GM21528 (cell line): ENCODE data around the gene RAP1GAP2.
A peak's percentile ranks its signal among the peaks of the same experiment; 100 is the strongest.
"Not testable (repeated sequence)": the region's sequence is repeated elsewhere in the genome, so short reads cannot be mapped to it uniquely, and the experiment has no call there.

Source experiments
- ATAC-seq: cut with Tn5 transposase; IDR thresholded peaks from one replicate; pipeline ENCODE4 v1.9.1; 2021; ENCODE audit warnings: mild to moderate bottlenecking, moderate library complexity; ENCODE audit not compliant: unreplicated experiment, low FRiP score

Gene RAP1GAP2

DNA sequence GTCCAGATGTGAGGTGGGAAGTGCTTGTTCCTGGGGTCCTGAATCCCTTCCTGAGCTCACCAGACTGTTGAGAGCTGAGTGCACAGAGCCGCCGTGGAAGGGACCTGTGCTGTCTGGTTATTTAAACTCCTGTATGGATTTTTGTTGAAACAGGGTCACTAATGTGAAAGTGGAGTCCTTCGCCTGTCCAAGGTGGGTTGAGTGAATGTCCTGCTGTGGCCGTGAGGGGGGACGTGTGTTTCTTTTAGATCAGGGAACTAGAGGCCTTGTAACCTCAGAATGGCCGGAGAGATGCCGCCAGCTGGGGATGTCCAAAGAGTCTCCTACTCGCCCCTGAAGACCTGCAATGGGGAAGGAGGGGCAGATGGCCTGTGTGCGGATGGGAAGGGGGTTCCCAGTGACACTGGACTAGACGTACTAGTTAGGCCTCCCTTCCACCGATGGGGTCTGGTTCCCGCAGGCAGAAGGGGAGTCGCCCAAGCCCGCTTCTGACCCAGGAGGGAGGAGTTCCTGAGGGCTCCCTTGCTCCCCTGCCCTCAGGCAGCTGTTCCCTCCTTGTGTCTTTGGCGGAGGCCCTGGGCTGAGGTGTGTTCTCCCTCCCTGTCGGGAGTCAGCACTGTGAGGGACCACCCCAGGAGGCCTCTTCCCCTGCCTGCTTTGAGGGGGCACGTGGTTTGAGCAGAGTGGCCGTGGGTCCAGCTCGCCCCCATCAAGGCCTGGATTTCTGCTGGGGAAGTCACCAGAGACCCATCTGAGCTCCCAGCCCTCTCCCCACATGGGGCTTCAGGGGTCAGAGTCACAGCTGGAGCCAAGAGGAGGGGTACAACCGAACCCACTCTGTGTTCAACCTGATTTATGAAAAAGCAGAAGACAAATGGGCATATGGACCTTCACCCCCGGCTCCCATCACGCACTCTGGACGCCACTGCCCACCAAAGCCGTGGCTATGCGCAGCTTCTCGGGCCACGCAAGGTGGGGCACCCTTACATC is 236.3 kb downstream of the RAP1GAP2 start:
- no peak for ATAC-seq

DNA sequence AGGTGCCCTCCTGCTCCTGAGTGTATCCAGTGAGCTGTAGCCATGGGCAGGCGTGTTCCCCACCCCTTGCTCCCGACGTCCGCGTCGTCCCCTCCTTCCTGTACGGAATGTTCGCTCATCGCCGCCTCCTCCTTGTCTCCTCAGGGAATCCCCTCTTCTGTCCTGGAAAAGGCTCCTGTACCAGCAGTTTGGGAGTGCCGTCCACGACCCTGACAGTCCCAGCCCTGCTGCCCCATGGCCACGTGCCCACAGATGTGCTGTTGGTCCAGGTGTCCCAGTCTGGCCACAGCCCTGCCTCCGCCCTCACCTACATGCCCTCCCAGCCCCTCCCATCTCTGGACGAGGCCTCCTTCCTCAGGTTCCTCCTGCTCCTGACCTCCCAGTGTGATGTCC is 237.0 kb downstream of the RAP1GAP2 start:
- ATAC-seq = no peak

DNA sequence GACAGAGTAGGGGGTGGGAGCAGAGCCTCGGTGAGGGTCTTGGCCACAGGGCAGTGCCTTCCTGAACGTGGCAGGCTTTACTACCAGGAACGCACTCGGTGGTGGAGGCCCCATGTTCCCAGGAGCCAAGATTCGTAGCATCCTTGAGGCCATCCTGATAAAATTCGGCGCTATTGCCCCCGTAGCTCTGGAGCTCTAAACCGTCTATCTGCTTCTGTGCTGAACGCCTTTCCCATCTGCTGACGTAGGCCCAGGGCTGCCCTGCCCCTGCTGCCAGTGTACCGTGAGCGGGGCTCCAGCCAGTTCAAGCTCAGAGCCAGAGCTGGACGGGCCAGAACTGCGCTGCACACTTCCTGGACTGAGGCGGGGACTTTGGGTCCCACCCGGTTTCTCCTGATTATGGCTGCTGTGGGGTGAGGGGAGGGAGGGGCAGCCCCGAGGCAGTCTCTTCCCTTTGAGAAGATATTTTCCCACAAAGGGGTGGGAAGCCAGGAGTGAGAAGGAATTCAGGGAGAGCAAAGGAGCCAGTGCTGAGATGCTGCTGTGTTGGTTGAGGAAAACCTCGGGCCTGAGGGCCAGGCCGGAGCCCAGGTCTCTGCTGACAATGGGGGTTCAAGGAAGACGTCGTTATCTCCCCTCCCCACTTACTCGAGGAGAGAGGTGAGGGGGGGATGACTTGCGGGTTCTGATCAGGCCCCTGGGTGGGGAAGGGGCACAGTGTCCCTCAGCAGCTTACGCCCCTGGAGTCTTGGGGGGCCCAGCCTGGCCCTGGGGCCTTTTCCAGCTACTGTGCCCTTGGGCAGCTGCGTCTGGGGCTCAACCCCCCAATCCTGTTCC is 237.7 kb downstream of the RAP1GAP2 start:
- no peak for ATAC-seq

DNA sequence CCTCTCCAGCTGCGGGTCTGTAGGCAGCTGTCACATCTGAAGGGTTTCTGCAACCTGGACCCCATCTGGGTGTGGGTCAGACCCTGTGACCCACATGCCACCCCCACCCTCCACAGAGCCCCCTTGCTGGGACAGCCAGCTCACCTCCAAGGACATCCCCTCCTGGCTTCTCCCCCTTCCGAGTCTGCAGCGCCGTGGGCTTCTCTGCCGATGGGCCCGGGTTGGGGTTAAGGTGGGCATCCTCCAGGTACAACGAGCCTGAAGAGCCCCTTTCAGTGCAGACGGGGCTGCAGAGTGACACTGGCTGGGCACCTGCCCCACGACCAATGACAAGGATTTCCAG is 238.3 kb downstream of the RAP1GAP2 start:
- ATAC-seq = no peak

DNA sequence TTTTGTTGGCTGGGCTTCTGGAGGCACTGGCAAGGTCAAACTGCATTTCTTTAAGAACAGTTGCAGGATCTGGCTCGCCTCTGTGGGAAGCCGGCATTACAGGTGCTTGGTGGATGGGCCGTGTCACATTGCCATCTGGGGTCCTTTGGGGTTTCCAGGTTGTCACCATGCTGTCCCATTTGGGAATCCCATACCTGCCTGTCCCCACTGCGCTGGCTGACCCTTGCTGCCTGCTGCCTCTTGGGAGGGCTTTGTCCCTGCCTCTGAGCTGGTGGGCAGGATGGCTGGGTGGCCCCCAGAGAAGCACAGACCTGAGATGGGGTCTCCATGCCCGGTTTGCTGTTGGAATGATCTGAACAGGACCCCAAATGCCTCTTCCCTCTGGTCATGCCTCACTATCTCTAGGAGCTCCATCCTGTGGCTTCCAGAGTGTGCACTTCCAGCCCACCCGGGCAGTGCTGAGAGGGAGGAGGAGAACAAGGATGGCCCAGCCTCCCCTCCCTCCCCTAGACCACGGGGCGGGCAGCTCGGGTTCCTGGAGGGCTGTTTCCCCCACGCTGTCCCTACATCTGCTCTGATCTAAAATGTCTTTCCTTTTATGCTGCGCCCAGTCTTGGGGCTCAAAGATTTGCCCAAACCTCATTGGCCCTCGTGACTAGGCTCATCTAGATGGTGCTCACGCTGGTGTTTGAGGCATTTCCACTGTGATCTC is 239.2 kb downstream of the RAP1GAP2 start:
- no peak for ATAC-seq

DNA sequence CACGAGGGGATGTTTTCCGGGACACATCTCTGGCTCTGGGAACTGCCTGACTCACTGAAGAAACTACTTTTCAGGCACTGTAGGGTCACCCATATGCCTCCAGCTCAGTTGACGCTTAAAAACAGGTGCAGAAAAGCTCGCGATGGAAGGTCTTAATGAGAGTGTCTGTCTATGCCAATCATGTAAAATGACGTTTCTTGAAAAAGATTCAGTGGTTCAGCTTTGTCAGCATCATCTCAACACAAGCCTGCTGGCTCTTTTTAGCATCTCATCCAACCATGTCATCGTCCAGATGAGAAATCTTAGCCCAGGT is 239.7 kb downstream of the RAP1GAP2 start:
- ATAC-seq = no peak

DNA sequence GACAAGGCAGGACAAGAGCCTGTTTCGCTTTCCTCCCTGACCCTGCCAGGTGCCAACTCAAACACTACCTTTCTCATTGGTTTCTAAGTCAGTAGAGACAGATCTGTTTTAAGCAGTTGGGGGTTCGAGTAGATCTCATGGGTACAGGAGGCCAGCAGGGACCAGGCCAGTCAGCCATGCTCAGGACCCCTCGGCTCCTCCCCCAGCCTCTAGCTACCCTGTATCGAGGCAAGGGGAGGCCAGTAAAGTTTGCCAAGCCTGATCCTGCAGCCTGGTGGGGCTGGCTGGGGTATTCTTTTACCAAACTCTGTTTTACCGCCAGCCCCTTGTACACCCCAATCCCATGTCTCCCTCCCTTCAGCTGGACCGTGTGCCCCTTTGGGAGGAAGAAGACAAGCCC is 240.6 kb downstream of the RAP1GAP2 start:
- no peak for ATAC-seq

DNA sequence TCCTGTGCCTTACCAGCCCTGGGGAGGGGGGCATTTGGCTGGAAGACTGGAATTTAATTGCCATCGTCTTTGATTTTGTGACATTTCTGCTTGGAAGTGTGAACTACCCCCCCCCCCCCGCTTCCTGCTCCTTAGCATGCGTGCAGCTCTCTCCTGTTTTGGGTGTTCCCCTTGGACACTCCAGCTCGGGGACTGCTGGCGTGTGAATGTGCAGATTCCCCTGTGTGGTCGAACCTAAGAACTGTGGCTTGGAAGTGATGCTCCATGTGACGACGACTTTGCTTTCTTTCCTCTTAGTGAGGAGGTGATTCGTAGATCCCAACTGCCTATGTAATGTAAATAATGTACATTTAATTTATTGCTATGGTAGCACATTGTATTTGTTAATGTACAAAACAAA is 241.0 kb downstream of the RAP1GAP2 start:
- ATAC-seq = no peak

DNA sequence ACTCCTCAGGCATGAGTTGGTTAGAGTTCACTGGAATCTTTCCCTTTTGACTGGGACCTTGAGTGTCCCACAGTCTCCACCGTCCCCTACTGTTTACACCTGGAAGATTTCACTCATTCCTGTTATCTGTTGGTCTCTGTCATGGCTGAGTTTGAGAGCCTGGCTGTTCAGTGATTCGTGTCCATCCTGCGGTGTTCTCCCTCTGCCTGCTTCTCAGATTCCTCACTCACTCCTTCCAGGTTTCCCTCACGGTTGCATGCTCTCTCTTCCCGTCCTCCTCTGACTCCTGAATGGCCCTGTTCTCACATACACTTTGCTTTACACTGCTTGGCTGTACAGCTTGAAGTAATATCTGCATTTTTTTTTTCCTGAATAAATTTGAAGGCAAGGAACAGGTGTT is 242.7 kb downstream of the RAP1GAP2 start:
- no peak for ATAC-seq

DNA sequence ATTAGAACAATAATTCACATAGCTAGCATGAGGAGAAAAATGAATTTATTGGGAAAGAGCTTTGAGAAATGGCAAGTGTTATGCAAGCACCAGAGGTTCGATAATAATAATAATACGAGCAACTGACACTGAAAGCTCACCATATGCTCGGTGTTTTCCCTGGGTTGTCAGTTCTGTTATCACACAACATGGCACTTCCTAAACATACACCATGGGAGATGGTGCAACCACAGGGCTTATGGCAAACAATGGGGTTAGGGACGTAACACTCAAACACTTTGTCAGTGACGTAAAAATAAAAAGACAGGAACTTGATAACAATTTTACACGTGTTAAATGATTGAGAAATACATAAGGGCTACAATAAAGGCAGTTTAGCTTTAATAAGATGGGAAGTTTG is 243.5 kb downstream of the RAP1GAP2 start:
- ATAC-seq = no peak

DNA sequence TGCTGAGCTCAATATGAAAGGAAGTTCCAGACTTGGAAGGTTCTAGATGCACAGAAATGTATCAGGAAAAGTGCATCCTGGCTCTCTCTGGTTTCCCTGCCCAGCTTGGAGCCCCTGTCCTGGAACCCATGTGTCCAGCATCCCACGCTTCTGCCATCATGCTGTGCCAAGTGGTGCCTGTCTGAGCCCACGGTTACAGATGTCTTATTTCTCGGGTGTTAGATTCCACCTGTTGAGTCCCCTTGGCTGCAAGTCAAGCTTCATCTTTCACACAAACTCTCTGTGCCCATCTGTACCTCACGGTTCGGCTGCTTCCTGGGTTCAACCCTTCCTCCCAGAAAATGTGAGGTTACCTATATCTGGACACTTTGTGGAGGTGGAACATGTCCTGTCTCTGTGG is 244.6 kb downstream of the RAP1GAP2 start:
- no peak for ATAC-seq

DNA sequence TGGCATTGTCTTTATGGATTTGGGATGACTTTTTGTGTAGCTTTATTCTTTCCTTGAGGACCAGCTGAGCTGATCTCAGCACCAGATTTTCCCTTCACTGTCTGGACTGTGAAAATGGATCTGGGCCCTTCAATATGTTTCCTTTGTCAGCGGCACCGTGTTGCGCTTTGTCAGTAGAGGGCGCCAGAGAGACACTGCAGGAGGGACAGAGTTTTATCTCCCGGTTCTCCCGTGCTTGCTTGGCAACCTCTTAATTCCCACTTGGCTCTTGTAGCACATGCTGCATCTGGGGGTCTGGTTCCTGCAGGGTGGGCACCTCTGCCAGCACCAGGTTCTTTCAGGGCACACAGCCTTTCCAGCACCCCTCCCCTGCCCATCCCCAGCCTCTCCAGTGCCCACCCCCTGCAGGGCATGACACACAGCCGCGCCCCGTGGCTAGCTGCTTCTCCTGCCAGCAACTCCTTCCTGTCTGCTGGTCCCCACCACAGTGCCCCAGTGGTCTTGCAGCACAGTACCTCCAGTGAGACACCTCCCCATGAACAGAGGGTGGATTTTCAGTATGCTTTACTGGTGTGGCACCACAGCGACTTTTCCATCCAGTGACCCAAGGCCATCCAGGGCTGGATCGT is 247.6 kb downstream of the RAP1GAP2 start:
- no peak for ATAC-seq

DNA sequence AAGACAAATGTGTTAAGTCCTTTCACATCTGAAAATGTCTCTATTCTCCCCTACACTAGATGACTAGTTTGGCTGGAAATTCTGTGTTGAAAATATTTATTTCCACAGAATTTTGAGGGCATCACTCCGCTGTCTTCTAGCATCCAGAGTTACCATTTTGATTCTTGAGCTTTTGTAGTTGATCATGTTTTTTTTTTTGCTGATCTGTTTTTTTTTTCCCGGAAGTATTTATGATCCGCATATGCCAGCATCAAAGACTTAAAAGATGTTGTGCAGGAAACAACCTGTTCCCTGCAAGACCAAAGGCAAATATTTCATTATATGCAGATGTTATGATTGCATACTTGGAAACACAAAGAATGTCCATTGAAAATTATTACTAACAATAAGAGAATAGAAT is 250.5 kb downstream of the RAP1GAP2 start:
- no peak for ATAC-seq

DNA sequence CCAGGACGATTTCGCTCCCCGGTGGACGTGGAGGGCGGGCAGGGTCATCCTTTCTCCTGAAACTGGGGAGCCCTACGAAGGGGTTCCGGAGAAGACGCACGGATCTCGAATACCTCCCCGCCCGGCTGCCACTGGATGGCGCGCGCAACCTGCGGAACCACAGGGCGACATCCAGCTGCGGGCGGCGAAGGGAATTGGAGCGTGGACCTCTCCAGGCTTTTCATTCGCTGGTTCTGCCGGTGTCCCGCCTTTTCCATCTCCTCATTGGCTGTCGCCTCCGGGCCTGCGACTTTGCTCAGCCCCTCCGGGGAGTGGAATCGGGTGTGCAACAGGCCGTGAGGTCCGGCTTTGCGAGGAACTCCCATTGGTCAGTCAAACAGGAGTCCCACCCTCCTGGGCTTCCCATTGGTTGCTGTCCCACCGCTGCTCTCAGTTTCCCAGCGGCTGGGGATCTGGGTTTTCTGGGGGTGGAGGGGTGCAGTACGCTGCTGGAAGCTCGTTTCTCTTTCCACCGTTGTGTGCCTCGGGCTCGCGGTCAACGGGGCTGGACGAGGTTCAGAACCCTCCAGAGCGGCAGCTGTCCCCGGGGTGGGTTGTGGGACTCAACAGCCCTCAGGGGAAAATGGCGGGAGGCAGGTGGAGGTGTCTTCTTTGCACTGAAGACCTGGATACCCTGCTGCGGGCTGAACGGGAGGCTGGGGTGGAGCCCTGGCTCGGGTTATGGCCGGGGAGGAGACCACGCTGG is 252.7 kb downstream of the RAP1GAP2 start:
- peak; percentile 97 for ATAC-seq

DNA sequence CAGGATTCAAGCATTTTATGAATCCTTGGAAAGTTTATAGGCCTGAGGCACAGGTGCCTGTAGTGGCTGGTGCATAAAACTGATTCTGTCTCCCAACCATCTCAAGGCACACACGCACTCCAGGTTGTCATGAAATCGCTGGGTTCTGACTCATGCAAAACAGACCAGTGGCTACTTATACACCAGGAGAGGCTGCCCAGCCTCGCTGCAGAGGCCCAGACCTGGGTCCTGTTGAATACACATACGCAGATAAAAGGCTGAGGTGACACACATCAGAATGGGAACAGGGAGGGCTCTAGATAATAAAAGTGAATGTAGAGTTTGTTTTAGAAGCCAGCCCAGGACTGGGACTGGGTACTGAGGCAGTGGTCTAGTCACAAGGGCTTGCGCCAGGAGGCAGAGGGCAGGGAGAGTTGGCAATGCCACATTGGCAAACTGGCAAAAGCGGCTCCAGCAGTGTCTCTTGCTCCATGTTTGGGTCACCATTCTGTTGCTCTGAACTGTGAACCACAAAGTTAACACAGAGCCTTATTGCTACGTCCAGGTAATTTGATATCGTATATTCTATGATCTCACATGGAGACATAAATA is 253.6 kb downstream of the RAP1GAP2 start:
- ATAC-seq = no peak

DNA sequence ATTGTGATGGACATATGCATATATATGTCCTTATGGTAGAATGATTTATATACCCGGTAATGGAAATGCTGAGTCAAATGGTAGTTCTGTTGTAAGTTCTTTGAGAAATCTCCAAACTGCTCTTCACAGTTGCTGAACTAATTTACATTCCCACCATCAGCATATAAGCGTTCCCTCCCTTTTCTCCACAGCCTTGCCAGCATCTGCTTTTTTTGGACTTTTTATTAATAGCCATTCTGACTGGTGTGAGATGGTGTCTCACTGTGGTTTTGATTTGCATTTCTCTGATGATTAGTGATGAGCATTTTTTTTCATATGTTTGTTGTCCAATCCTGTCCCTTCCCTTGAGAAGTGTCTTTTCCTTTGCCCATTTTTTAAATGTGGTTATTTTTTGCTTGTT is 258.6 kb downstream of the RAP1GAP2 start:
- not testable (repeated sequence) for ATAC-seq

DNA sequence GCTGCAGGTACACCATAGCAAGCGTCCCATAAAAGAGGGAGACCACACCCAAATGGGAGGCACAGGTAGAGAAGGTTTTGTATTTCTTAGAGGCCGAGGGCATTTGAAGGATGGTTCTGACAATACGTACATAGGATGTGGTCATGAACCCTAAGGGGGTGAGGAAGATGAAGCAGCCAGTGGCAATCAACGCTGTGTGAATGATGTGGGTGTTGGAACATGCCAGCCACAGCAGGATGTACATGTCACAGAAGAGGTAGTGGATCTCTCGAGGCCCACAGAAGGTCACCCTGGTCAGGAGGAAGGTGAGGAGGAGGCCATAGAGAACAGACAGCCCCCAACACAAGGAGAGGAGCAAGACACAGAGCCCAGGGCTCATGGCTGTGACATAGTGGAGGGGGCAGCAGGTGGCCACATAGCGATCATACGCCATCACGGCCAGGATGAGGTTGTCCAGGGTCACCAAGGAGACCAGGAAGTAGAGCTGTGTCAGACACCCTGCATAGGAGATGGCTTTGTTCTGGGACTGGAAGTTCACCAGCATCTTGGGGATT is 266.7 kb downstream of the RAP1GAP2 start:
- not testable (repeated sequence) for ATAC-seq

DNA sequence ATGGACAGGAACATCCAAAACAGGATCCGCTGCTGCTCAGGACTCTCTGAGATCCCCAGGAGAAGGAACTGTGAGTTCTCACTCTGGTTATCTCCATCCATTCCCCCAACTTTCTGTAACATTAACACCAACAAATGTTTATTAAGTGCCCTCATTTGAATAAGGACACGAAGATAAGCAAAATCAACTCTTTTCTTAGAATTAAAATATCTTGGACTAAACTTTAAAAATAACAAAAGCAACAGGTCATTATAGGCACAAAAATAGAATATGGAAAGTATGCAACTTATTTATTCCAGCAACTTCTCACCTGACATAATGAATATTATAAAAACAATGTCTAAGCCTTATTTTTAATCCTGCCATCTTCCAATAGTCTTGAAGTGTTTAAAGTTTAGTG is 267.3 kb downstream of the RAP1GAP2 start, which contains the start of gene OR1D5:
TSS of gene OR1D5 (minus strand) at position 101 of the 400 bp plus-strand sequence. CDS start at position 101, 0 bp downstream.
- not testable (repeated sequence) for ATAC-seq

DNA sequence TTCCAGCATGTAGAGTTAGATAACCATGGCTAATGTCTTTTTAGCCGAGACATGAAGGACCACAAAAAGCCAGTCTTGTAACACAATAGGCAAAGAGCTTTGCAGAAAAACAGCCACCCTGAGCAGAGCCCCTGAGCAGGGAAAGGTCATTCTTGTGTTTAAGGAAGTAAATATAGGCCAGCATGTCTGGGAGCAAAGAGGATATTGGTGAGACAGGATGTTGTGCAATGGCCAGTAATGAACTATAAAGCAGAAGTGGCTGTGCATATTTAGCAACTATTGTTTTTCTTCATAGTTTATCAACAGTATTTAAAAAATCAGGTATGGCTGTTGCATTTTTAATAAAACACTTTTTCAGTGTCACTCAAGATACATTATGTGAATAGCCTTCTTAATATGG is 269.0 kb downstream of the RAP1GAP2 start:
- not testable (repeated sequence) for ATAC-seq
